ENCODE results near the gene SLC25A21. TPM values are rescaled to one million over a fixed set of nuclear protein-coding genes. Genes with fewer than 3 reads are reported as not detected.

SLC25A21 gene
- total and polyA plus RNA-seq, 2 of the 13 experiments (the other 11 are each of a cell fraction or from before 2014, with no cell fraction given) = 1.9 to 2.9 TPM

DNA sequence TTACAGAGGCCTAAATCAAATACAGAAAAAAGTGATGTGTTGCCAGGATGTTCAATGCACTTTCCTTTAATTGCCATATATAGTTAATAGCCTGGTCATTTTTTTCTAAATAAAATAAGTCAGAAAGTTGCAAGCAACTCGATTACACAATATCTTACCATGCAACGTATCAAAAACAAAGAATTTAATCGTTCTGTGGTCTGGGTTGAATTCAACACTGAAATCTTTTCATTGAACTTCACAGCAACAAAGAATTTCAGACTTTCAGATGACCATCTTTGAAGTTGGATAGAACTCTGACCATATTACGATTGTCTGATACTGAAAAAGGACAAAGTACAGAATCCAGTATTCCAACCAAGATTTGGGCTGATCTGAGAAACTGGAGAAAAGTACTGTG is 231.9 kb downstream of the SLC25A21 start:
- WGBS (ENCODE audit: low lambda C conversion rate) = under 1% methylated on average over 4 of the region's 4 CpGs
- no peak for TF ChIP-seq ZBTB20 (CRISPR knock-in tag; IDR thresholded peaks at IDR 0.05; ENCODE audit: borderline replicate concordance, low read depth)
- peak; percentile 72 for TF ChIP-seq CEBPB (IDR thresholded peaks at IDR 0.05; ENCODE audit: borderline replicate concordance, low read depth, low read length)

DNA sequence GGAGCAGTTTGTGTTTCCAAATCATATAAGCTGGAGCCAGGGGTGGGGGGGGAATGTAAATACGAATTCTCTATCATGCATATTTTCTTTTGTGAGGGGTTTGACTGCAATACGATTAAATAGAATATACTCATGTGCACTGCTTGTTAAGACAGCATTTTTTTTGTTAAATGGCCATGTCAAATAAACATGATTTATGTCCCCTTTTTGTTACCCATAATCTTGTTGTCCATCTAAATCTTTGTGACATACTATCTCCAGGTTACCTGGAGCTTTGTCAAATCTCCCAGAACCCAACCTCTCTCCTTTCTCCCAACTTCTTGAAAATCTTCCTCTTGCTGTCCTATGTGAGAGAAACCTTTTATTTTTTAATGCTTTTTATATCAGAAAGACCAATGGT is 233.1 kb downstream of the SLC25A21 start:
- CTCF ChIA-PET (ENCODE audit: low intra/inter-chr PET ratio, low total read pairs) = no interaction called here
- in situ Hi-C loops (cut with HindIII; ENCODE audit: extremely low pct_ligation_motif_present, low pct_unique_long_range_greater_than_20kb) = loop anchor here (5.0 kb wide), 1 partner anchor 292 kb away; no protein-coding TSS in a partner anchor
- no peak for ATAC-seq
- TF ChIP-seq SMARCC2 (IDR thresholded peaks at IDR 0.05) = no peak
- TF ChIP-seq, protein P1, sequence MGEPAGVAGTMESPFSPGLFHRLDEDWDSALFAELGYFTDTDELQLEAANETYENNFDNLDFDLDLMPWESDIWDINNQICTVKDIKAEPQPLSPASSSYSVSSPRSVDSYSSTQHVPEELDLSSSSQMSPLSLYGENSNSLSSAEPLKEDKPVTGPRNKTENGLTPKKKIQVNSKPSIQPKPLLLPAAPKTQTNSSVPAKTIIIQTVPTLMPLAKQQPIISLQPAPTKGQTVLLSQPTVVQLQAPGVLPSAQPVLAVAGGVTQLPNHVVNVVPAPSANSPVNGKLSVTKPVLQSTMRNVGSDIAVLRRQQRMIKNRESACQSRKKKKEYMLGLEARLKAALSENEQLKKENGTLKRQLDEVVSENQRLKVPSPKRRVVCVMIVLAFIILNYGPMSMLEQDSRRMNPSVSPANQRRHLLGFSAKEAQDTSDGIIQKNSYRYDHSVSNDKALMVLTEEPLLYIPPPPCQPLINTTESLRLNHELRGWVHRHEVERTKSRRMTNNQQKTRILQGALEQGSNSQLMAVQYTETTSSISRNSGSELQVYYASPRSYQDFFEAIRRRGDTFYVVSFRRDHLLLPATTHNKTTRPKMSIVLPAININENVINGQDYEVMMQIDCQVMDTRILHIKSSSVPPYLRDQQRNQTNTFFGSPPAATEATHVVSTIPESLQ (CRISPR knock-in tag; conservative IDR thresholded peaks at IDR 0.05) = no peak
- no peak for TF ChIP-seq ZNF24 (IDR thresholded peaks at IDR 0.05)
- no peak for TF ChIP-seq ZBTB42 (CRISPR knock-in tag; IDR thresholded peaks at IDR 0.05)
- TF ChIP-seq, protein P2, sequence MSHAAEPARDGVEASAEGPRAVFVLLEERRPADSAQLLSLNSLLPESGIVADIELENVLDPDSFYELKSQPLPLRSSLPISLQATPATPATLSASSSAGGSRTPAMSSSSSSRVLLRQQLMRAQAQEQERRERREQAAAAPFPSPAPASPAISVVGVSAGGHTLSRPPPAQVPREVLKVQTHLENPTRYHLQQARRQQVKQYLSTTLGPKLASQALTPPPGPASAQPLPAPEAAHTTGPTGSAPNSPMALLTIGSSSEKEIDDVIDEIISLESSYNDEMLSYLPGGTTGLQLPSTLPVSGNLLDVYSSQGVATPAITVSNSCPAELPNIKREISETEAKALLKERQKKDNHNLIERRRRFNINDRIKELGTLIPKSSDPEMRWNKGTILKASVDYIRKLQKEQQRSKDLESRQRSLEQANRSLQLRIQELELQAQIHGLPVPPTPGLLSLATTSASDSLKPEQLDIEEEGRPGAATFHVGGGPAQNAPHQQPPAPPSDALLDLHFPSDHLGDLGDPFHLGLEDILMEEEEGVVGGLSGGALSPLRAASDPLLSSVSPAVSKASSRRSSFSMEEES (CRISPR knock-in tag; IDR thresholded peaks at IDR 0.05) = no peak
- TF ChIP-seq ZNF557 (CRISPR knock-in tag; IDR thresholded peaks at IDR 0.05) = no peak
- TF ChIP-seq, protein P3, sequence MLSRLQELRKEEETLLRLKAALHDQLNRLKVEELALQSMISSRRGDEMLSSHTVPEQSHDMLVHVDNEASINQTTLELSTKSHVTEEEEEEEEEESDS (CRISPR knock-in tag; IDR thresholded peaks at IDR 0.05; ENCODE audit: borderline replicate concordance) = no peak
- no peak for TF ChIP-seq ASH2L (IDR thresholded peaks at IDR 0.05; ENCODE audit: insufficient read length, low read depth, low read length)
- no peak for TF ChIP-seq SMC3 (IDR thresholded peaks at IDR 0.05; ENCODE audit: low read length)
- no peak for TF ChIP-seq ZNF335 (CRISPR knock-in tag; IDR thresholded peaks at IDR 0.05)
- no peak for TF ChIP-seq KLF16 (CRISPR knock-in tag; IDR thresholded peaks at IDR 0.05)
- no peak for TF ChIP-seq ZSCAN20 (CRISPR knock-in tag; IDR thresholded peaks at IDR 0.05; ENCODE audit: borderline replicate concordance)
- TF ChIP-seq, protein P4, sequence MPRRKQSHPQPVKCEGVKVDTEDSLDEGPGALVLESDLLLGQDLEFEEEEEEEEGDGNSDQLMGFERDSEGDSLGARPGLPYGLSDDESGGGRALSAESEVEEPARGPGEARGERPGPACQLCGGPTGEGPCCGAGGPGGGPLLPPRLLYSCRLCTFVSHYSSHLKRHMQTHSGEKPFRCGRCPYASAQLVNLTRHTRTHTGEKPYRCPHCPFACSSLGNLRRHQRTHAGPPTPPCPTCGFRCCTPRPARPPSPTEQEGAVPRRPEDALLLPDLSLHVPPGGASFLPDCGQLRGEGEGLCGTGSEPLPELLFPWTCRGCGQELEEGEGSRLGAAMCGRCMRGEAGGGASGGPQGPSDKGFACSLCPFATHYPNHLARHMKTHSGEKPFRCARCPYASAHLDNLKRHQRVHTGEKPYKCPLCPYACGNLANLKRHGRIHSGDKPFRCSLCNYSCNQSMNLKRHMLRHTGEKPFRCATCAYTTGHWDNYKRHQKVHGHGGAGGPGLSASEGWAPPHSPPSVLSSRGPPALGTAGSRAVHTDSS (CRISPR knock-in tag; conservative IDR thresholded peaks at IDR 0.05) = no peak

More for the DNA sequence above, 231.9 kb downstream of the SLC25A21 start:
- POLR2A ChIA-PET = no interaction called here
- intact Hi-C loops (cut with micrococcal nuclease; ENCODE audit: unreplicated experiment) (no loop called here), in situ Hi-C loops (cut with HindIII; ENCODE audit: extremely low pct_ligation_motif_present, low pct_unique_long_range_greater_than_20kb) (loop anchor here (10.0 kb wide), 1 partner anchor 386 kb away; no protein-coding TSS in a partner anchor)
- H4K20me1 ChIP-seq (ENCODE audit: insufficient read depth, low read length) = no peaks in the 10 kb centered on the region
- no peak overlapping the region for H3K9ac ChIP-seq (ENCODE audit: insufficient read depth, low read depth, low read length)
- ATAC-seq = no peak
- no peaks in the 10 kb centered on the region for H3K79me2 ChIP-seq (ENCODE audit: insufficient read depth, low read length)
- no peak for DNase-seq (ENCODE audit: low spot score)
- no peaks in the 10 kb centered on the region for H3K9me3 ChIP-seq (ENCODE audit: low read length)
- FAIRE-seq = no peak
- no peaks in the 10 kb centered on the region for H3K36me3 ChIP-seq (replicated peaks in 1 of 2; ENCODE audit: control insufficient read depth in 1 of 2, insufficient read depth in 2 of 2, low read length in 2 of 2)
- no peaks in the 10 kb centered on the region for H3K27me3 ChIP-seq (ENCODE audit: control insufficient read depth in 1 of 2, insufficient read depth in 2 of 2, low read length in 2 of 2)
- BruUV-seq (replicated peaks) = no TSS peak
- no peak overlapping the region for H2AFZ ChIP-seq (ENCODE audit: low read length)
- CTCF ChIA-PET (ENCODE audit: low intra/inter-chr PET ratio, low total read pairs) = no interaction called here
- H3K4me3 ChIP-seq (replicated peaks in 1 of 3; ENCODE audit: insufficient read depth in 1 of 3, low read depth in 2 of 3, low read length in 3 of 3) = no peak overlapping the region
- H3K4me1 ChIP-seq (ENCODE audit: insufficient read depth, low read length) = no peaks in the 10 kb centered on the region
- H3K27ac ChIP-seq (ENCODE audit: extremely low read length, insufficient read depth, low read length) = no peak overlapping the region
- H3K4me2 ChIP-seq (ENCODE audit: low read depth, low read length) = no peak overlapping the region

More for the DNA sequence above, 233.1 kb downstream of the SLC25A21 start:
- POLR2A ChIA-PET = no interaction called here
- Histone ChIP-seq H2AFZ (ENCODE audit: low read length) (no peak overlapping the region), H3K27me3 (ENCODE audit: control insufficient read depth in 1 of 2, insufficient read depth in 2 of 2, low read length in 2 of 2) (no peaks in the 10 kb centered on the region), H3K4me2 (ENCODE audit: low read depth, low read length) (no peak overlapping the region), H3K9ac (ENCODE audit: insufficient read depth, low read depth, low read length) (no peak overlapping the region), H4K20me1 (ENCODE audit: insufficient read depth, low read length) (no peaks in the 10 kb centered on the region), H3K4me3 (replicated peaks in 1 of 3; ENCODE audit: insufficient read depth in 1 of 3, low read depth in 2 of 3, low read length in 3 of 3) (no peak overlapping the region), H3K36me3 (replicated peaks in 1 of 2; ENCODE audit: control insufficient read depth in 1 of 2, insufficient read depth in 2 of 2, low read length in 2 of 2) (no peaks in the 10 kb centered on the region), H3K27ac (ENCODE audit: extremely low read length, insufficient read depth, low read length) (no peak overlapping the region), H3K4me1 (ENCODE audit: insufficient read depth, low read length) (no peaks in the 10 kb centered on the region), H3K79me2 (ENCODE audit: insufficient read depth, low read length) (no peaks in the 10 kb centered on the region), H3K9me3 (ENCODE audit: low read length) (no peaks in the 10 kb centered on the region)
- DNase-seq (ENCODE audit: low spot score) (no peak), FAIRE-seq (no peak)
- no TSS peak for BruUV-seq (replicated peaks)
- intact Hi-C loops (cut with micrococcal nuclease; ENCODE audit: unreplicated experiment) = no loop called here
- 34% methylated on average over 2 of the region's 2 CpGs for WGBS (ENCODE audit: low lambda C conversion rate)
